Osteoblast (primary cell): Measurements from ENCODE around the gene OSBPL5. TPM values are rescaled to one million over a fixed set of nuclear protein-coding genes. Genes with fewer than 3 reads are reported as not detected.

Experiments
- DNase-seq: peaks from one replicate; pipeline ENCODE4 v3.0.0; 2011; ENCODE audit warnings: low spot score, mixed read lengths; ENCODE audit not compliant: insufficient read length; ENCODE audit errors: missing footprints
- H2AFZ ChIP-seq: 2 replicates; pipeline ENCODE4 v1.6.0; 2011; ENCODE audit warnings: mild to moderate bottlenecking, low read length
- H3K27ac ChIP-seq: 2 replicates; pipeline ENCODE4 v1.5.1; 2011; ENCODE audit warnings: mild to moderate bottlenecking, low read depth, low read length, moderate library complexity
- H3K27me3 ChIP-seq: 2 replicates; pipeline ENCODE4 v1.6.0; 2012; ENCODE audit warnings: mild to moderate bottlenecking, control low read depth, inconsistent platforms, low read length, moderate library complexity; ENCODE audit not compliant: insufficient read depth
- H3K36me3 ChIP-seq: 2 replicates; pipeline ENCODE4 v1.5.1; 2011; ENCODE audit warnings: mild to moderate bottlenecking, low read length, control low read depth, moderate library complexity; ENCODE audit not compliant: insufficient read depth
- H3K4me1 ChIP-seq: 2 replicates; pipeline ENCODE4 v1.5.1; 2011; ENCODE audit warnings: mild to moderate bottlenecking, low read length, control low read depth, moderate library complexity; ENCODE audit not compliant: insufficient read depth
- H3K4me2 ChIP-seq: 2 replicates; pipeline ENCODE4 v1.6.0; 2011; ENCODE audit warnings: mild to moderate bottlenecking, low read length; ENCODE audit not compliant: insufficient read depth
- H3K4me3 ChIP-seq: fragments of 200-600 bp; sonication (generic); 3 replicates; pipeline ENCODE4 v1.5.1; 2012; ENCODE audit warnings: mild to moderate bottlenecking, low read length, inconsistent platforms; ENCODE audit not compliant: insufficient read depth
- H3K79me2 ChIP-seq: 2 replicates; pipeline ENCODE4 v1.6.0; 2012; ENCODE audit warnings: mild to moderate bottlenecking, low read length, control low read depth, inconsistent platforms; ENCODE audit not compliant: insufficient read depth
- H3K9me3 ChIP-seq: 2 replicates; pipeline ENCODE4 v1.5.1; 2011; ENCODE audit warnings: low read depth, low read length, control low read depth
- H4K20me1 ChIP-seq: 2 replicates; pipeline ENCODE4 v1.6.0; 2012; ENCODE audit warnings: mild to moderate bottlenecking, low read length, control low read depth; ENCODE audit not compliant: insufficient read depth
- CTCF ChIP-seq: IDR thresholded peaks from 2 replicates; pipeline ENCODE4 v1.5.1; 2011; ENCODE audit warnings: mild to moderate bottlenecking, low read depth, low read length, moderate library complexity; ENCODE audit errors: extremely low read depth
- total RNA-seq: library from RNA; depleted of rRNA; stranded (reverse); fragments of >200 nt; gene quantifications from 2 replicates; pipeline ENCODE4 v1.2.3, GENCODE V29; 2012

OSBPL5 gene
- total RNA-seq, 1 donor = 49.9 TPM

GRCh38 chr11:3148990-3149851, 15.9 kb downstream of the OSBPL5 start:
- H3K4me2 ChIP-seq = no peak overlapping the region
- DNase-seq = no peak
- no peaks in the 10 kb centered on the region for H3K9me3 ChIP-seq
- no peak for TF ChIP-seq CTCF
- H3K36me3 ChIP-seq = peaks cover 5% of the 10 kb centered on the region
- peaks cover 91% of the 10 kb centered on the region for H3K79me2 ChIP-seq
- no peak overlapping the region for H3K27ac ChIP-seq
- no peak overlapping the region for H3K4me3 ChIP-seq
- no peaks in the 10 kb centered on the region for H3K27me3 ChIP-seq
- H2AFZ ChIP-seq = no peak overlapping the region
- peaks cover 36% of the 10 kb centered on the region for H3K4me1 ChIP-seq
- peaks cover 87% of the 10 kb centered on the region for H4K20me1 ChIP-seq

- Histone ChIP-seq H3K4me2 (no peak overlapping the region), H3K9me3 (no peaks in the 10 kb centered on the region), H2AFZ (no peak overlapping the region), H3K36me3 (peaks cover 5% of the 10 kb centered on the region), H3K4me3 (no peak overlapping the region), H3K27me3 (no peaks in the 10 kb centered on the region), H4K20me1 (peaks cover 95% of the 10 kb centered on the region), H3K4me1 (peaks cover 28% of the 10 kb centered on the region), H3K79me2 (peaks cover 91% of the 10 kb centered on the region), H3K27ac (no peak overlapping the region)
- DNase-seq = no peak
- TF ChIP-seq CTCF = no peak
Measured at GRCh38 chr11:3148255-3148989, 16.7 kb downstream of the OSBPL5 start.

GRCh38 chr11:3147626-3148025, 17.5 kb downstream of the OSBPL5 start:
- Histone ChIP-seq H3K27ac (peak overlapping the region; percentile 77), H3K79me2 (peaks cover 86% of the 10 kb centered on the region), H3K4me1 (peaks cover 20% of the 10 kb centered on the region)

More at GRCh38 chr11:3147626-3148025, 17.5 kb downstream of the OSBPL5 start:
- H3K36me3 ChIP-seq = peaks cover 5% of the 10 kb centered on the region
- TF ChIP-seq CTCF = no peak
- H3K9me3 ChIP-seq = no peaks in the 10 kb centered on the region
- H3K4me3 ChIP-seq = no peak overlapping the region
- H3K27me3 ChIP-seq = no peaks in the 10 kb centered on the region
- H2AFZ ChIP-seq = no peak overlapping the region
- DNase-seq = no peak
- H4K20me1 ChIP-seq = peaks cover 92% of the 10 kb centered on the region
- no peak overlapping the region for H3K4me2 ChIP-seq
